Measurements from ENCODE around the gene CAP1.

CAP1 gene

DNA sequence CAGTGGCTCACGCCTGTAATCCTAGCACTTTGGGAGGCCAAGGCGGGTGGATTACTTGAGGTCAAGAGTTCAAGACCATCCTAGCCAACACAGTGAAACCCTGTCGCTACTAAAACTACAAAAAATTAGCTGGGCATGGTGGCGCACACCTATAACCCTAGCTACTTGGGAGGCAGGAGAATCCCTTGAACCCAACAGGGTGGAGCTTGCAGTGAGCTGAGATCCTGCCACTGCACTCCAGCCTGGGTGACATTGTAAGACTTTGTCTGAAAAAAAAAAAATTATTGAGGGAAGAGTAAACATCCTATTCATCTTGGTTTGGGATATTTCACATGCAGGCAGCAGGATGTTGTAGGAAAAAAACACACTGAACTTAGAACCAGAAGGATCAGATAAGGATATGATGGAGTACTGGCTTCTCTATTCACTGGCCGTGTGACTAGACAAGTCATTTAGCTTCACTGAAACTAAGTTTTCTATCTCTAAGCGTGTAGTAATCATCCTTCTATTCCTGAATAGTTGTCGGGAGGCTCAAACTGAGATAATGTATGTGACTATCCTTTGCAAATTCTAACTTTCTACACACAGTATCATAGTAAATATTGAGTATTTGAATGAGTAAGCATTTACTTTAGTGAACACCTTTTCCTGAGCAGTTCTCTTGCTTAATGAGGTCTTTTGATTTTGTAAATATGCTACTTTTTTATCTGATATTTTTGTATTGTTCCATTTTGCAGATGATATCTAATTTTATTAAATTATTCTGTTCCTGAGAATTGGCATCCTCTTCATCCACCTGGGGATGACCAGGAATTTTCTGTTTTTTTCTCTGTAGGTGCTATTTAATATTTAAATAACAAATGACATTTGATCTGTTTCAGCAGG is 18.2 kb downstream of the CAP1 start:
- no peak for DNase-seq (ENCODE audit: low read depth)

GRCh38 chr1:40059338-40059959 is 18.9 kb downstream of the CAP1 start:
- no peak for DNase-seq (ENCODE audit: low read depth)

DNA sequence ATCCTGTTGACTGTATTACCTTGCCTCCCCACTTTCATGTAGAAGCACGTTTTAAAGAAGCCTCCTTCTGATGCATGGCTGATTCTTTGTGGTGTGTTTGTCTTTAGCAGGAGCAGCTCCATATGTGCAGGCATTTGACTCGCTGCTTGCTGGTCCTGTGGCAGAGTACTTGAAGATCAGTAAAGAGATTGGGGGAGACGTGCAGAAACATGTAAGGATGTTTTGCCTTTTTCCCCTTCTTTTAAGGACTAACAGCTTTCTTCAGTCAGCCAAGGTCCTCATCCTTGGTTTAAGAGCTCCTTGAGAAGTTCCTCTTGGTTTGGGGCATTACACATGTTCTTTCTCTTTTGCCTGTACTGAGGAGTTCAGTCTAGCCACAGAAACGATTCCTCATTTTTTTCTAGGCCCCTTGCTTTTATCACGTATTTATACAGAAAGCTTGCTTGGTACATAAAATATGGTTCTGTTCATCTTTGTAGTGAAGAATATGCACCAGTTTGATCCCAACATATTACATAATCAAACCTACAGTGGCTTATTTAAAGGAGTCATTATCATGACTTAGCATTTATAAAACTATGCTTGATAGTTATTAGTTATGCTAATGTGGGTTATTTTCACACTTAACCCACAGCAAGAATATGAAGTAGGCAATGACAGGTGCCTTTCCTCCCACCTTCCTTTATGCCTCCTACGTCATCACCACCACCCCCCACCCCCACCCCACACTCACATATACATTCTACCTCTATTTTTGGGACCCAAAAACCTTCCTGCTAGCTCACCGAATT is 19.6 kb downstream of the CAP1 start:
- no peak for DNase-seq (ENCODE audit: low read depth)

GRCh38 chr1:40064797-40065499 is 24.4 kb downstream of the CAP1 start:
- DNase-seq (ENCODE audit: low read depth): no peak

DNA sequence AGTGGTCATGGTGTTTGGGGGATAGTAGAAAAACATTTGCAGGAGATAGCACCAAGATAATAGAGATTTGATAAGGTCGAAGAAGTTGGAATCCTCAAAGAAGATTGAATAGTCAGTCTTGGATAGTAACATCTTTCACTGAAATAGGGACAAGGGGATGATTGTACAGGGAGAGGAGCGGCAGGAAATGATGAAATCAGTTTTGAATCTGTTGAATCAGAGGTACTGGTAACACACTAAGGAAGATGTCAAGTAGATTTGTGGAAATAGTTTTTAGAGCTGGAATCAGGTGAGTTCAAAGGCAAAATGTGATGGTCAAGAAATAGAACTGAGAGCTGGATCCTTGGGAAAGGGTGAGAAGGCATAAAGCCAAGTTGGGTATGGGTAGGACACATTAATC is 26.5 kb downstream of the CAP1 start:
- no peak for DNase-seq (ENCODE audit: low read depth)

- no peak for DNase-seq (ENCODE audit: low read depth)
Observed at GRCh38 chr1:40067851-40068250, 27.3 kb downstream of the CAP1 start.

DNA sequence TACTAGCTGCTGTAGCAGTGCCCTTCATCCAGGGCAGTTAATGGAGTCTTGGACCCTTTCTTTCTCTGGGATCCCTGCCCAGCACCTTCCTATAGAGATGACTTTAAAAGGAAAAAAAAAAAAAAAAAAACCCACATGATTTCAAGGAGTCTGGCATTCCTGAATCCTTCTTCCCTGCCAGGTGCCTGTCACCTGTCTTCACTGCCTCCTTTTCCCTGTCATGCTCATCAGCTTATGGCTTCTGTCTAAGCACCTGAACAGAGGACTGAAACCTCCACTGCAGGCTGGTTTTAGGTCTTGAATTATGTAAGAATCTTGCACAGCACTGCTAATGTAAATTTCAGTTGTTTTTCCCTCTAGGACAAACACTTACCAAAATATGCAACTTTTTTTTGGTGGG is 31.6 kb downstream of the CAP1 start:
- no peak for DNase-seq (ENCODE audit: low read depth)

DNA sequence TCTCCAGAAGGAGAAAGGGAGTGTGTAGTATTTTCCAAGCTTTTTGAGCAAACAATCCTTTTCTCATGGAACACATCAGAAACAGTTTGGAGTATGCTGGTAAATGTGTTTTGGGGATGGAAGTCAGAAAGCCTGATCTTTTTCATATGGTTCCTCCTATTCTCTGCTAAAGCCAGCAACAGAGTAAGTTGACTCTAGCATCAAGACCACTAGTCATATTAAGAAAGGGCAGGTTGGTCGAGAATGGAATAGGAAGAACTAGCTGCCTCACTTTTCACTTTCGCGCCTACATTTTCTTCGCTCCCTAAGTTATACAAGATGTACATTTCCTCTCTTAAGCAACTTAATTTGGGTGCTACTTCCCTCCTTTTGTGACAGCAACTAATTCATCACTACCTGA is 32.5 kb downstream of the CAP1 start:
- DNase-seq (ENCODE audit: low read depth): no peak

DNA sequence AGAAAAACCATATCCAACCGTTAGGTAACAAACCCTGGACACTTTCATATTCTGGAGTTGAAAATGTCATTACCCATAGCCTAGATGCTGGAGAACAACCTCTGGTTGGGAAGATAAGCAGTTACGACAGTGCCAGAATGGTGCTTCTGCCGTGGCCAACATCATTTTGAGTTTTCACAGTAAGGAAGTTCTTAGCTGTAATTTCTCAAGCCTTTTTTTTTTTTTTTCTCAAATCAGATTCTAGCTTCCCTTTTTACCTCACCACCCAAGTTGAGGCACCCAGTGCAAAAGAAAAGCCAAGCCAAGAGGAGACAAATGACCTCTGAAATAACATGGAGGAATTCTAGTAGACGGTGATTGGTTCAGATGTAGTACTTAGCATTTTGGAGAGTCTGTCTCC is 34.7 kb downstream of the CAP1 start:
- no peak for DNase-seq (ENCODE audit: low read depth)

DNA sequence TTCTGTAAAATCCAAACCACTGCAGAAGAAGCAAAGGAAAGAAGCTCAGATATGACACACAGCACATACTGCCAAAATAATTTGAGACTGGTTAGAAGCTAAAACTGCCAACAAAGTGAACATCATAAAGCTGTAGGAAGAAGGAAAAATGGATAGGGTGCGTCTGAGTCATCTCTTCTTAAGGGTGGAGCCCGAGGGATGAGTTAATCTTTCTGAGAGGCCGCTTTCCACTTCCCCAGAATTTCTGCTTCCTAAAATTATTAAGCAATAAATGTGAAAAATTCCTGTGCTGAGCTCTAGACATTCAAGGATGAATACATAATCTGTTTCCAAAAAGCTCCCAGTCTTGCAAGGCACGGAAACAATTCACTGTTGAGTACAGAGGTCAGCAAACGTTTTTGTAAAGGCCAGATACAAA is 36.4 kb downstream of the CAP1 start:
- DNase-seq (ENCODE audit: low read depth): no peak

- peak; percentile 20 for DNase-seq (ENCODE audit: low read depth)
Observed at GRCh38 chr1:40078512-40079333, 38.2 kb downstream of the CAP1 start.

DNA sequence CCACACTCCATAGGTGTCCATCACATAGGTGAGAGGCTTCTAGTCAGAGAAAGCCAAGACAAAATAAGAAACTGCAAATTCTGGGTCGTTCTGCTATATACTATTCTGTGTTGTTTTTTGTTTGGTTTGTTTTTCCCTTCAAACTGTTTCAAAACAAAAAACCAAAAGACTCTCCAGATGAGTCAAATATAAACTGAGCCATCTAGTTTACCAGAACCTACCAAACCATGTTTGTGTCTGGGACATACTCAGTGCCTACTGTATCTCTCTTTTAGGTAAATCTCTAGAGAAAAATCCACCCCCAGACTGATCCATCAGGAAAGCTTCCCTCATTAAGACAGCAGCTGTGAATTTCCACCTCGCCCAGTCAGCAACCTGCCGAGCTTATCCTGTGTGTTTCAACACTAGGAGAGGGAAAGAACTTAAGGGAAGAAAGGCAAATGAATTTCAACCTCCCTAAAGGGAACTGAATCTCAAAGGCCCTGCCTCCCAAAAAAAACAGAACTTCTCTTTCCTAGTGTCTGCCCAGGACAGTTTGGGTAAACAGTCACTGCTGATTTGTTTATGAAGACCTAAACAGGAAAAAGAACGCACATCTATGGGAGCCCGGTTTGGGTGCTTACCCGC is 39.4 kb downstream of the CAP1 start:
- DNase-seq (ENCODE audit: low read depth): no peak

GRCh38 chr1:40081871-40082270 is 41.3 kb downstream of the CAP1 start:
- no peak for DNase-seq (ENCODE audit: low read depth)

DNA sequence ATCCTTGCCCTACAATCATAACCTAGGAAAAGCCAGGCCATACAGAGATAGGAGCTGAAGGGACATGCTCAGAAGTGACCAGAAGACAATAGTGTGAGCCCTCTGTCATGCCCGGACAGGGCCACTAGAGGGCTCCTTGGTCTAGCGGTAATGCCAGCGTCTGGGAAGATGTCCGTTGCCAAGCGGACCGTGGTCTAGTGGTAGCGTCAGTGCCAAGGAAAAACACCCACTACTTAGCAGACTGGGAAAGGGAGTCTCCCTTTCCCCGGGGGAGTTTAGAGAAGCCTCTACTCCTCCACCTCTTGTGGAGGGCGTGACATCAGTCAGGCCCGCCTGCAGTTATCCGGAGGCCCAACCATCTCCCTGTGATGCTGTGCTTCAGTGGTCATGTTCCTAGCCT is 44.2 kb downstream of the CAP1 start:
- DNase-seq (ENCODE audit: low read depth): peak; percentile 33

DNA sequence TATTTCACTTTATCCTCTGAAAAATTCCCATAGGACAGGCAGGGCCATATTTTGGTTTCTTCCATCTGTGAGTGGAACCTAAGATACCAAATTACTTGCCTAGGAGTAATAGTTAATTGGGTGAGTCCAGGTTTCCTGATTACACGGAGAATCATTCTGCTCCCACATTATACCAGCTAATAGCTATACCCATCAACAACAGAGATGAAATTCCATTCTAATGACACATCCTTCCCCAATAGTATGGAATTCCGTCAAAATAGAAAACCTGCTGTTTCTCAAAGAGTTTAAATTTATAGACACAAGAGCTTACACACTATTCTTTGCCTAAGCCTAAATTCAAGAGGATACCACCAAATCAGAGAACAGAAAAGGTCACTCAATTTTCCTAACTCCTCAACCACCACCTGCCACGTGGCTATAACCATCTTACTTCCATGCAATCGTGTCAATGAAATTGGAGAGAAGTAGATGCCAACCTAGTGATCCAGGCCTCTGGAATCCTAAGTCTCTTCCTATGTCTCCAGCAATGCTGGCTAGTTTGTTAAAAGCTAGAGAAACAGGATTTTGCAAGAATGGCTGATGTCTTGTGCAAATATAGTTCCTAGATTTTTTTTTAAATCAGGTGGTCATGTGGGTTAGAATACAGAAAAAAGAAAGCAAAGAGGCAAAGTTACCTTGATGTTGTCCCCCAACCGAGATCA is 50.3 kb downstream of the CAP1 start:
- no peak for DNase-seq (ENCODE audit: low read depth)

DNA sequence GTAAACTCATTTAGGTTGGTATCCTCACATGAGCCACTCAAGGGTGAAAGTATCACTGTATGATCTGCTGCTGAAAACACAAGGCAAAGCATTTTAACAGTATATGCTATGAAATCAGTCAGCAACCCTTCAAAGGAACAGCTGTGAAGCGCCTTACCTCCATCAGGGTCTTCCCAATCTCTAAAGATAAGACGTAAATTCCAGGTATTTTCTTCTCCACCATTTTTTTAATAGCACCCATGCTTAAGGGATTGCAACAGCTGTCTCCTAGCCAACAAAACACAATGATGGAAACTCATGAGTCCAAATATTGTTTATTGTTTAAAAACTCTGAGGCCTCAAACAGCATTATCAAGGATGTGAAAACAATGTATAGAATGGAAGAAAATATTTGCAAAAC is 51.7 kb downstream of the CAP1 start:
- DNase-seq (ENCODE audit: low read depth): no peak

- DNase-seq (ENCODE audit: low read depth): no peak
Observed at GRCh38 chr1:40092706-40093639, 52.4 kb downstream of the CAP1 start.

DNA sequence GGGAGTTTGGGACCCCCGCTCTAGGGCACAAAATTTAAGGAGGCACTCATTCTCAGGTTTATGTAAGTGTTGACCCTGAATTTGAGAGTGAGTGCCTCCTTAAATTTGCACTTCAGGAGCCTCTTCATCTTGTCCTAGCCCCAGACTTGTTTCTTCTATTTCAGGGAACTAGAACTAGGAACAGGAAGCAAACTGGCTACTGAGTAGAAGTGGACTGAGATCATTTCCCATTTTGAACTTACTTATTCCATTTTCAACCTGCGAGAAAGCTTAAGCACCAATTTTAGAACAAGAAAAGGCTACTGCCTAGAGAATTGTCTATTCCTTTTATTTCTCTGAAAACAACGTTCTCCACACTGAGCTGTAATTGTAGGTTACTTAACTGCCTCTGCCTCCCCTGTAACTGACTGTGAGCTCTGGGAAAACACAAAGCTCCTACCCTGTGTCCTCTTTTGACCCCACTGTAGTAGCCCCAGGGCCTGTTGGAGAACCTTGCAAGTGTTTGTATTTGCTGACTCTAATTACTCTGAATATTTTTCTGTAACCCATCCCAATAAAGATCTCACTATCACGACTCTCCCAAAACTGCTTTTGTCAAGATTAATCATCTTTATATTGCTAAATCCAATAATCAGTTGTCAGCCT is 54.1 kb downstream of the CAP1 start:
- DNase-seq (ENCODE audit: low read depth): no peak

DNA sequence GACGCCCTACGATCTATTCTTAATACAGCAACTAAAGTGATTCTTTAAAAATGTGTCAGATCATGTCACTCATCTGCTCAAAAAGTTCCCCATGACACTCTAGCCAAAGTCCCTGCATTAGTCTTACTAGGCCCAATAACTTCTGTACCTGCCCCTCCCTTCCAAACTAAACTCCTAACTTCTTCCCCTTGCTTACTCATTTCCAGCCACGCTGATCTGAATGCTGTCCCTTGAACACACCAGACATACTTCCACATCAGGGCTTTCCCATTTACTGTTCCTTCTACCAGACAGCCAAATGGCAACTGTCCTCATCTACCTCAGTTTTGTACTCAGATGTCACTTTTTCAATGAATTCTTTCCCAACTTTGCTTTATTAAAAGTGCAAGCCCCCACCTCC is 55.3 kb downstream of the CAP1 start:
- no peak for DNase-seq (ENCODE audit: low read depth)
